Glomerular visceral epithelial cell (primary cell): ENCODE results near the gene C4BPA.
A peak's percentile ranks its signal among the peaks of the same experiment; 100 is the strongest.

Experiments used
- DNase-seq: peaks from one replicate; pipeline ENCODE4 v3.0.0-alpha.2; 2016; ENCODE audit errors: extremely low spot score

C4BPA gene

DNA sequence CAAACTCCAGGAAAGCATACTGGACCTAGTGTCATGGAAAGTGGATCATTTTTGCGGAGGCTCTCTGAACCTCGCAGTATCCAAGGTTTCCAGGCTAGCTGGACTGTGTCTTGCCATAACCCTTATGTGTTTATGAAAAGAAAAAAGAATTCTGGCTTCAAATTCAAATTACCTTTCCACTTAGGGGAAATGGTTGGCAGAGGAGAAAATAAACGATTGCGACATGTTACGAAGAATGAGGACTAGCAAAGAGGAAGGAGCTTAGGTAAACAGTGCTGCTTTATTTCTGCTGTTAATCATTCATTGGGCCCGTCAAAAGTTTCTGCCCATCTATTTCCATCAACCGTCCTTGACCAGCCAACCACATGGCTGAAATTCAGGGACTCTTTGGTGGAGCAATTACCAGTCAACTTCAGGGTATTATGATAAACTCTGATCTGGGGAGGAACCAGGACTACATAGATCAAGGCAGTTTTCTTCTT, at the start of gene C4BPA:
Gene C4BPA (plus strand): TSS at position 342 of the 482 bp plus-strand sequence. CDS start 8,793 bp downstream, outside the sequence.
- no peak for DNase-seq

DNA sequence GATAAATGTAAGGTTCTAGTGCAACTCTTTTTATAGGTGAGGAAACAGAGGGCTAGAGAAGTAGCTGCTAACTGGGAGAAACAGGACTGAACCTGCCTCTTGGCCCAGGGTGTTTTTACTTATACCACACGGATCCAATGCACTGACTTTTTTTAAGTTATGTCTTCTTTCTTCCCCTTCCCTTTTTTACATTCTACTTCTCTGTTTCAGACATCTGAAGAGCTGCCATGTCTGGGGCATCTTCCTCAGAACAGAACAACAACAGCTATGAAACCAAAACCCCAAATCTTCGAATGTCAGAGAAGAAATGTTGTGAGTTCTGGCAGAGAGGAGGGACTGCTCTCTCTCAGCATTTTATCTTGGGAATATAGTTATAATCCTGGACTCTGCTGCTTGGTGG, 49.5 kb upstream of the C4BPA start:
- no peak for DNase-seq

DNA sequence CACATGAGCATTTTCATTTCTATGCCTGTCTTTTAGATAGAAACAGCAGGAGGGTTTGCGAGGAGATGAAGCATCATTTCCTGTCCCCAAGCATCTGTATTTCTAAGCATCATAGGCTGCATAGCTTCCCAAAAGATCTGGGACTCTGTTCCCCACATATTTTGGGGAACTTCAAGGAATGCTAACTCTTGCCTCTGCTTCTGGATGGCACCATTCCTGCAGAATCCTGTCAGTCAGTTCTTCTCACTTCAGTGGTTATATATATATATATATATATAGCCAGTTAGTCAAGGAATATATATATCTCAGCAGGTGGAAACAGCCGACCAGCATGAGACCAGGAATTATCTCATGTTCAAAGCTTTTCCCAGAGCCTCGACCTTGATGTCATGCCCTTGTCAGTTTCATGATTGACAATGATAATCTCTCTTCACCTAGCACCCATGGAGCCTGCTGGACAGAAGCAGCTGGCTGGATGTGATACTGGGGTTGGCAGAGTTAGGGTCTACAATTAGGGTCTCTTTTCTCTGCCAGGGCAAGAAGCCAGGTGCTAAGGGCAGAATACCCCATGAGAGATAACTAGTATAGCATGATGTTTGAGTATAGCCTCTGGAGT, 48.5 kb upstream of the C4BPA start:
- no peak for DNase-seq

DNA sequence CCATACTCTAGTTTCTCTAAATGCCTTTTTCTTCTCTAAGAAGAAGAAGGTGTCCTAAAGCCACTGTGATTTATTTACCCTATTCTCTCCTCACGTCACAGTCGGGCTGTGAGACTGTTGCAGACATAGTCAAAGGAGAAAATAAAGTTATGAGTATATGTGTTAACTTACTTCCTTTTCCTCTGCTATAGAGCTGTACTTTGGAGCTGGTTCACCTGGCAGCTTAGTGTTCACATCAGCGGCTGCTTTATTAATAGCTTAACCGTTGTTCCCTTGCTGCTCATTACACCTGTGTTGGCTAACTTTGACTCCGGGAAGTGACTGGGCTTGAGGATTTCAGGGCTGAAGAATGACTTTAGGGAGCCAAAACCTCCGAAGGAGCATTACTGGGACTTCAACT, 47.4 kb upstream of the C4BPA start:
- no peak for DNase-seq

DNA sequence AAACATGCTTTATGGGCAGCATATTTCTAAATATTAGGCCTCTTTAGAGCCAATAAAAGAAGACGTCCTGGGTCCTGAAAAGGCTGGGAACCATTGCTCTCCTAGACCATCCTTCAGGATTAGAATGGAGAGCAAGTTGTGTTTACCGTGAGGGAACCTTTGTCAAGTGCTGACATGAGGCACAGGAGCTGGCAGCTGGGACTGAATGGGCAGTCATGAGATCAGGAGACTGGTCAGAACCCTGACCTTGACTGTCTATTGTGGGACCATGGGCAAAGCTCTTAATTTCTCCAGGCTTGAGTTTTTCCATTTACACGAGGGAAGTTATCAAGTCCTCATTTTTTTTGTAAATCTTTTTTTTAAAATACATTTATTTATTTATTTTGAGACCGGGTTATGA, 45.8 kb upstream of the C4BPA start:
- DNase-seq, result no peak

DNA sequence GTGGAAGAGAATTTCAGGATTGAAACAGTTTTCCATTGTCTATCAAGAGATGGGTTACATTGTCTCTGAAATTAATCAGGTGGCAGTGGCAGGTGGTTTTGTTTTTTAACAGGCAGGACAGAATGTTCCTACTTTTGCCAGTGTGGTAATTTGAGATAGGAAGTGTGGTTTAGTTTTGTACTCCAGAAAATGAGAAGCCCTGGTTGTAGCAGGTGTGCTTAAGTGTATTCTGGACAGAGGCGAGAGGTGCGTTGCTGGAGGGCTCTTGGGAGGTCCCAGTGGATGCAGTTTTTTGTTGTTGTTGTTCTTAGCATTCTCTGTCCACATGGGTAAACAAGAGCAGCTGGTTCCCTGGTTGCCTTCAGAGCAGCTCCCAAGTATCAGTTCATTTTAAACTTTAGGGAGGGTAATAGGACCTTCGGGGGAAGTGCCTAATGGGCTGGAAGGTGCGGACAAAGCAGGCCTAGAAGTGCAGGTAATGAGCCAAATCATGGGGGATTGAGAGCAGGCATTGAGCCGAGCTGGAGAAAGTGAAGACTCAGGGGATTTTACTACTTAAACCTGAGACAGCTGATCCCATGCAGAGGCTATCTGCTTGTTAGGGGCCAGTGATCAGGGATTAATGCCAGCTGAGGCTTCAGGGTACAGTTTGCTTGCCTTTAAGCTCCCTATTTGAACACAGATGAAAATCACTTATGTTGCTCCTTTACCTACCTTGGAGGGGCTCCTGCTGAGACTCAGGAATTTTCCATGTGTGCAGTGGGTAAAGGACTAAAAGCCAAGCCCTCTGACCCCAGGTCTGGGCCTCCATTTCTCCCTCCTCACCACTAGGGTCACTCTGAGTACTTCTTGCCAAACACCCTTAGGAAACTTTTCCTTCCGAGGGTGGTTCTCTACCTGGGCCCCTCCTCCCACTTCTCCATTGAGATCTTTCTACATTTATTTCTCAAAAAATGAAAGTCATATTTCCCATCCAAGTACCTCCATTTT, 44.9 kb upstream of the C4BPA start:
- DNase-seq, result no peak

DNA sequence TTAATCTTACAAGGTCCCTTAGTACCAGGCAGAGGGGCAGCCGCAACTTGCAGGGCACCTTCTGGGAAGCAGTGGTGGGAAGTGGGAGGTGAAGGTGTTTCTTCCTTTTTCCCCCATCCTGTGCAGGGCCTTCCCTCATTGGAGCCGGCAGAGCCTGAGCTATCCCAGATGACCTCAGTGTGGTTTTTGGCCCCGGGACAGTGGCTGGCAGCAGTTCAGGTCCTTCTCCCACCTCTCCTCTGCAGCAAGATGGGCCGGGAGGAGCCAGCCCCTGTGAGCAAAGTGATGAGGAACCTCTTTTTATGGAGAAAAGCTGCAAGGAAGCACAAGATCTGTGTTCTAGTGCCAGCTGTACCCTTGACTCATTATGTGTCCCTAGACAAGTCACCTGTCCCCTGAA, 44.2 kb upstream of the C4BPA start:
- DNase-seq, result peak; percentile 25

DNA sequence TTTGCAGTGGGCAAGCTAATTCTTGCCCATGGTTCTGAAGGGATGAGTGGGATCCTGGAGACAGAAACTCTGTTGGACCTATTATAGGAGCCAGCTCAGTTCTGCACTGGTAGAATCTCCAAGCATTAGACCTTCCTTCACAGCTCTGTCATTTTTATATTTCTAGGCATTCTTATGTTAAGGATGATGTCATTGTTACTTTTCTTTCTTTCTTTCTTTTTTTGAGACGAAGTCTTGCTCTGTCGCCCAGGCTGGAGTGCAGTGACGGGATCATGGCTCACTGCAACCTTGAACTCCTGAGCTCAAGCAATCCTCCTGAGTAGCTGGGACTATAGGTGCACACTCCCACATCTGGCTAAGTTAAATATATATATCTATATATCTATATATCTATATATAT, 43.4 kb upstream of the C4BPA start:
- DNase-seq, result no peak

DNA sequence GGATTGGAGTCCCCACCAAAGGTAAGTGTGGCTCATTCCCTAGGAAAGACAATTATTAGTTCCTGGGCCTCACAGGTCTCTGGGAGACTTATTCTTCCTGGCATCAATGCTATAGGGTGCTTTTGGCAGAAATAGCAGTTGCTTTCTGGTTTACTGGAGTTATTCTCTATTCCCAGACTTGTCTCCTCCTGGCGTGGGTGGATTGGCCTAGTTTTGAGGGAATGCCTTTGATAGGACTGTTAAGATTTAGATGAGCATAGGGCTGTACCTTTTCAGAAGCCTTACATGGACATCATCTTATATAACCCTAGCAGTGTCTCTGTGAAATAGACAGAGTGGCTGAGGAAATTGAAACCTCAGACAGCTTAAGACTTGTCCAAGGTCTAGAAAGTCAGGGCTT, 42.0 kb upstream of the C4BPA start:
- DNase-seq, result no peak

DNA sequence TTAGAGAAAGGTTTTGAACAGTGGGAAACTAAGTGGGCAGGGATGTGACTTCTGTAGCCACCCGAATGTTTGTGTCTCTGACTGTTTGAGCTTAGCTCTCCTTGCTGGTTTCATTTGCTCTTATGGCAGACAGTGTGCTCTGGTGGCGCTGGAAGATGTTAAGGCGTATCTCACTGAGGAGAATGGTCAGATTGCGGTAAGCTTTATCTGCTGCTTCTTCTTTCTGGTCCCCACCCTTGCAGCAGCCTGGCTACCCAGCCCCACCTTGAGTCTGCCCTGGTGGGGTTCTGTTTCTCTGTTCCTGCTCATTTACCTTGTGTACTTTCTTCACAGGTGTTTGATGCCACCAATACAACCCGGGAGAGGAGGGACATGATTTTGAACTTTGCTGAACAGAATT, 41.0 kb upstream of the C4BPA start:
- no peak for DNase-seq

DNA sequence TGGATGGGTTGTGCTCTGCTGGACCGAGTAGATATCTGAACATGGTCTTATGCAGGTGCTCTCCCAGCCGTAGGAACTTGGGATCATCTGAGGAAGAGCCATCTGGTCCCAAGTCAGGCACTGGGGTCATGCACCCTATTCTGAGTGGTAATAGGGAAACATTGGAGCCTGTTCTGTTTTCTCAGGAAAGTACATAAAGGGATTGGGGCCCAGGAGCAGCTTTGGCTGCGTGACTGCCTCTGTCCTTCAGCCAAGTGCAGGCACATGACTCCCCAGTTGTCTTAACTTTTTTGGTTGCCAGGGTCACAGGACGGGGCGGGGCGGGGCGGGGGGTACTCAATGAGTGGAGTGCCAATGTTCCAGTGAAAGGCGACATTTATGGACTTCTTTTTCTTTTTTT, 39.5 kb upstream of the C4BPA start:
- DNase-seq, result no peak

DNA sequence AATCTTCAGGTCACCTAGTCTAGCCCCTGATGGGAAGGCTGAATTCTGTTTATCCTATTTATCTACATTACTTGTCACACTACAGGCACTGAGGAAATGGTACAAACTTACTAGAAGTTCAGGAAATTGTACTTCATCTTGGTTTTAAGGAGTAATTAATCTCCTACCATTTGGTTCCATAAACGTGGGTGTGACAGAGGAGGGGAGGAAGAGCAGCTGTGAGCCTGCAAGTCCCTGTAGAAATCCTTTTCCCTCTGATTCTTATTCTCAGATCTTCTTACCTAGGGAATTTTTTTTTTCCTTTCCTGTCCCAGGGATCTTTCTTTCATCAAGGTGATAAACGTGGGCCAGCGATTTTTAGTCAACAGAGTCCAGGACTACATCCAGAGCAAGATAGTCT, 36.8 kb upstream of the C4BPA start:
- DNase-seq, result no peak

DNA sequence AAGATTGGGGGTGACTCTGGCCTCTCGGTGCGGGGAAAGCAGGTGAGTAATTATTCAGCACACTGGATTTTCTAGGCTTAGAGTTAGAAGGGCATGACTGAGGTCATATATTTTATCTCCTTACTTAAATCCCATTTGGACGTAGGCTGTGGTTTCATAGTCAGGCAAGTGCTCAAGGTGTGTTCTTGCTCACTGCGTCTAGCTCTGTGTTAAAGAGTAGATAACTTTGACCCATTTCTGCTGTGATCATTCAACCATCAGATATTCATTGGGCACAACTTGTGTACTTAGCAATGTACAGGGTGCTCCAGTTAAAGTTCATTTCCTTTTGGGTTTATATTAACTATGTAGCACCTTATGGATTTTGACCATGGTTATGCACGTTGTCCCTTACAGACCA, 36.4 kb upstream of the C4BPA start:
- no peak for DNase-seq

DNA sequence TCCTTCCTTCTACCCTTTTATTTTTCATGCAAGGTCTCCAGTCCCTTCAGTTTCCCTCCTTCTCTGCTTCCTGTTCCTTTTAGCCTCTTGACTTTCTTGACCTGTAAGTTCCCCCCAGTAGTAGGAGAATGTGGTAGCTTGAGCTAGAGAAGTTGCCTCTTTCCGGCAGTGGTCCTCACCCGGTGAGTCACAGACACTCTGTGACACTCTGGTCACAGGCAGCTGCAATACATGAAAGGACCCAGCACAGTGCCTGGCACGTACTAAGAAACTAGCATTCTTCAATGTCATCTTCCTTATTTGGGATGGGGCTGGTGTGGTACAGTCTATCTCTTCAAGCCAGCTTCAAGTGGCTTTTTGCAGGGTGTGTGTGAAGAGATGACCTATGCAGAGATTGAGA, 35.0 kb upstream of the C4BPA start:
- DNase-seq, result no peak

DNA sequence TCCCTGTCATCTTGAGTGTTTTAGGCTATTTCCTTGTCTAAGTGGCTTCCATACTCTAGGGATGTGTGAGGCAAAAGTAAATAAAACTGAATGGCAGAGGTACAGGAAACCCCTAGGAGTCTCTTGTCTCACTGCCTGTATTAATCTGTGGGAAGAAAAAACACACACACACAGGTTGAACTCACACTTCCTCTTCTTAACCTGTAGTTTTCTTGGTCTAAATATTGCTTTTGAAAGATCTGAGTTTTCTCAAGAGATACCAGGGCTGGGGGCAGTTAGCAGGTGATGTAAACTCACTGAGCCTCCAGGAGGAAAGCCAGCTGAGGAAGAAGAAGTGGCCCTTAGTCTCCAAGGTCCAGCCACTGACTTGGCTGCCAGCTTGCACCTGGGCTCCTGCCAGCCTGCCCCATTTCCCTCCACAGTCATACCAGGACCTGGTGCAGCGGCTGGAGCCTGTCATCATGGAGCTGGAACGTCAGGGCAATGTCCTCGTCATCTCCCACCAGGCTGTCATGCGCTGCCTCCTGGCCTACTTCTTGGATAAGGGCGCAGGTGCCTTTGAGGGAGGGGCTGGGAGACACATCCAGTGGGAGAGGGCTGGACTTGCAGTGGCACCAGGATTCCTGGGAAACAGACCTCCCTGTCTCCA, 34.1 kb upstream of the C4BPA start:
- no peak for DNase-seq

DNA sequence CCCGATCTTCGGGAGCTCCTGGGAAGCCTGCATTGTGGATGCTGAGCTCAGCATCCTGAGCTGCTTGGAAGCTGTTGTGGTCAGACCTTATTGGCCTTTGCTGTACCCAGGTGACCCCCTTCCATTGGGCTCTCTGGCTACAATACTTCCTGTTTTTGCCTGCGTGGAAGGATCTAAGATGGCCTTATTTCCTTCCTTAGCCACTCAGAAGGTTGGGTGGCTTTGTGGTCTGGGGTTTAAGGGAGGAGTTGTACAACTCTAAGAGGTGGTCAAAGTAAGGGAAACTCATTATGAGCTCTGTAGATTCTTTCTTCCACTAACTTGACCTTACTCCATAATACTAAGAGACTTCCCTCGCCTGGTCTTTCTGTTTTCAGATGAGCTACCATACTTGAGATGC, 33.2 kb upstream of the C4BPA start:
- no peak for DNase-seq

DNA sequence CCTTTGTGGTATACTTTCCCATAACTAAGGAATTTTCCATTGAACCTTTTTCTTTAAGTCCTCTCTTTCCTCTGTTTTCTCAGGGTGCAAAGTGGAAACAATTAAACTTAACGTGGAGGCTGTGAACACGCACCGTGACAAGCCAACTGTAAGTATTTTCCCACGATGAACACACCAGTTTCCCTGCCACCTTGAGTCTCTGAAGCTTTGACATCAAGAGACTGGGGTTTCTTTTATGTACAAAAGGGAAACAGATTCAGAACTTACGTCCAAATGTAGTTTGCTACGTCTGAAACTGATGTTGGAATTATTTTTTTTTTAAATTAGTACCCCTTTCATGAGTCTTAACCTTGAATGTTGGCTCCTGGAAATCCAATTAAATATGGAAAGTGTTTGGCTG, 32.6 kb upstream of the C4BPA start:
- DNase-seq, result no peak

DNA sequence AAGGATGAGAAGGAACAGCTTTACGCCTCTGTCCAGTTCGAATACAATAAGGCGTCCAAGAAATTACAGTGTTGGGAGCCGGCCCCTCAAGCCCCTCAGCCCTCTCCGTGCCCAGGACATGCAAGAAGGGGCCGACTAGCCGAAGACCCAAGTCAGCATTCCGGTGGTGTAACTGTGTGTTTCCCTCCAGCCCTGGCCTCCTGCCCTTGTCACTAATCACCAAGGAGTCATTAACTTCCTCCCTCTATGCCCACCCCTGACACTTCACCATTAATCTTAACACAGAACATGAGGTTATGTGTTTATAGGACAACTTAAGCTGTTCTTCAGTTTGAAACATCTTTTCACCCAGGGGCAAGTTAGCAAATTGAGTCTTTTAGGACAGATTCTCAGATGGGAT, 31.8 kb upstream of the C4BPA start:
- no peak for DNase-seq

DNA sequence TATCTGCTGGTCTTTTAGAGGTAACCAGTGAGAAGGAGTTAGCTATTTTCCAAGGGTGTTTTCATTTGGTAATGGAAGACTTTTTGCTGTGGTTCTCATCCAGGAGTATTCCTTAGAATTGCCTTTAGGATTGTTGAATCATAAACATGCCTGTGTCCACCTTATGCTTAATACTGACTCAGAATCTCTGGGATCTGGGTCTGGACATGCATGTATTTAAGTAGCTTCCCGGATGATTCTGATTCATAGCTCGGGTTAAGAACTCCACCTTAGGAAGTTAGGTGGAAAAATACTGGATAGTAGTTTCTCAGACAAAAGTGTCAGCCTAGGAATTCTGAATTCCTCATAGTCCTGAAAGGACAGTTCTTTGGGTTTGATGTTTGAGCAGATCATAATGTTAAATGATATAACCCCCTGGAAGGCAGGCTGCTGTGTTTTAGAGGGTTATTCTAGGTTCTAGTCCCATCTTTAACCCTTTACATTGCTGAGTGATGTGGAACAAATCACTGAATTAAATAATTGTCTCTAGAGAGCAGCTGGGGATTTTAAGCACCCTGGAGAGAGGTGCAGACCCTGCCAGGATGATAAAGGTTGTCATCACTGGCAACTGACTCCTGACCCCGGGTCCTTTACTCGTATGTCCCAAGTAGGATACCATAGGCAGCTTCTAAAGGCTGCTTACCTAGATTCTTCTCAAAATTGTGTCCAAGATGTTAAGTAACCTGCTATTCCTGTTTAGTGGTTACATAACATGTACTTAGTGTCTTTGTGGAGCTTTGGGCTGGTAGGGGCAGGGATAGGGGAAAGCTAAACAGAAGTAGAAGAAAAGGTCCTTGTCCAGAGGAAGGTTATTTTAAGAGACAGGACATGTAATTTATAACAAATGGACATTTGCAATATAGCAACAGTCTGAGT, 29.9 kb upstream of the C4BPA start:
- peak; percentile 43 for DNase-seq

DNA sequence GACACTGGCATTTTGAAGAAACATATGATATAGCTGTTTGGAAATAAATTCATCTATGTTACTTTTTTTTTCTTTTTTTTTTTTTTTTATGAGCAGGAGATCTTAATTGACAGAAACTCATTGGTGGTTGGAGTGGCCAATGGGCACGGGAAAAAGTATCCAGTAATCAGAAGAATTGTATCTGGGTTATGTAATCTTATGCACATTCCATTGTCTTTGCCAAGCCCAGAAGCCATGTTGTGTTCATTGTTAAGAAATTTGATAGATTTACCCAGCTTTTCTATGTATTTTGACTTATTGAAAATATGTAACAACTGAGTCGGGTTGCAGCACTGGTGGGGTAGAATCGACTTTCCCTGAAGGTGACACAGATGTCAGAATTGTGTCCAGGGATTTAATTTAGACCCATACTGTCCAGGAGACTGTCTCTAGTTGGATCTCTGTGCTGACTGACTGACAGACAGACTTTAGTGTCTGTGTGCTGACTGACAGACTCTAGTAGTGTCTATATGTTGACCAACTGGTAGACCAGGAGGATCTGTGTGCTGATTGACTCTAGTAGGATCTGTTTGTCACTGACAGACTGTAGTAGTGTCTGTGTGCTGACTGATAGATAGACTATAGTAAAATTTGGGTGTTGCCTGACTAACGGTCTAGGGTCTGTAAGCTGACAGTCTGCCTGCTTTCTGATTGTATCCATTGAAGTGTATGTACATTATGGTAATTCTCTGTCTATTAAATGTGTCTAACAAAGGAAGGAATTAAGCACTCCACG, 27.7 kb upstream of the C4BPA start:
- DNase-seq, result no peak

DNA sequence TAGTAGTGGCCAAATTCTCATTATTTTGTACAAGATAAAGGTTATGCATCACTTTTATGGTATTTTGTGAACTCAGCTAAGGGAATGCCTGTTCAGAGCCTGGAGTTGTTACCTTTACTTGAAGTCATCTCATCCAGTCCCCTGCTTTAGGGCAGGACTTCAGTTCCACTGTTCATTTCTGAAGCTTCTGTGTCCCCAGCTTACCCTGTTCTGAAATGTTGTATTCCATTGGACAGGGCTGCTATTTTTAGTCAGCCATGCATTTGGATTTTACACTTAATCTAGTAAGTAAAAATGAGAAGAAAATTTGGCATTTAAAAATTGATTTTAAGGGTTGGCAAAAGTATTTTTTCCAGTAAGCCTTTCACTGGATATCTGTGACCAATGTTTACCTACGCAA, 27.0 kb upstream of the C4BPA start:
- no peak for DNase-seq
